Breast epithelium (tissue), 3 donors: ENCODE measurements around the gene WARS2.

Experiments used
- POLR2AphosphoS5 ChIP-seq, 3 donors: sonication (generic); formaldehyde crosslinking; IDR thresholded peaks; one replicate each; pipeline ENCODE4 v1.6.1; 2017; ENCODE audit warnings: antibody characterized with exemption in 3 of 3
- TF ChIP-seq, protein P1 (sequence below), 3 donors: fragments of 450-650 bp; IDR thresholded peaks; one replicate each; pipeline ENCODE4 v1.5.1; 2016 to 2017; ENCODE audit warnings: antibody characterized with exemption in 3 of 3, mild to moderate bottlenecking in 3 of 3, moderate library complexity in 3 of 3

DNA sequence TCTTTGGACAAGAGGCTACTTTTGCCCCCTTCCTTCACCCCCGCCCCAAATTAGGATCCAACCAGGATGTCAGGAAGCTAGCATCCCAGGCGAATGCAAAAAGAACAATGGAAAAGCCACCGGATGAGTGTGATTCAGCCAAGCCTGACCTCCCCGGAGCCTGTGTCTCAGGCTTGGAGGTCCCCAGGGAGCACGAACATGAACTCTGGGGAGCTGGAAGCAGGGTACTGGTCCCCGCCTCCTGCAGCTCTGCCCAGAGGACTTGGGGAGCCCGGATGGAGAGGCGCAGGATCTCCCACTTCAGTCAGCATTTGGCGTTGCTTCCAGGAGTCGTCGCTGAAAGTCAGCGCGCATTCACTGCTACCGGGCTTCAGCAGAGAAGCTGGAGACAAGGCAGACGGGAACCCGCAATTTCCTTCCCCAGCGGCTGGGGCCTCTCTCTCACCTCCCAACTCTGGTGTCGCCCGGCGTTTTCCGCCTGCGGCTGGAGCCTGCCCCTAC lies 150.5 kb downstream of the WARS2 start:
- TF ChIP-seq, protein P1, sequence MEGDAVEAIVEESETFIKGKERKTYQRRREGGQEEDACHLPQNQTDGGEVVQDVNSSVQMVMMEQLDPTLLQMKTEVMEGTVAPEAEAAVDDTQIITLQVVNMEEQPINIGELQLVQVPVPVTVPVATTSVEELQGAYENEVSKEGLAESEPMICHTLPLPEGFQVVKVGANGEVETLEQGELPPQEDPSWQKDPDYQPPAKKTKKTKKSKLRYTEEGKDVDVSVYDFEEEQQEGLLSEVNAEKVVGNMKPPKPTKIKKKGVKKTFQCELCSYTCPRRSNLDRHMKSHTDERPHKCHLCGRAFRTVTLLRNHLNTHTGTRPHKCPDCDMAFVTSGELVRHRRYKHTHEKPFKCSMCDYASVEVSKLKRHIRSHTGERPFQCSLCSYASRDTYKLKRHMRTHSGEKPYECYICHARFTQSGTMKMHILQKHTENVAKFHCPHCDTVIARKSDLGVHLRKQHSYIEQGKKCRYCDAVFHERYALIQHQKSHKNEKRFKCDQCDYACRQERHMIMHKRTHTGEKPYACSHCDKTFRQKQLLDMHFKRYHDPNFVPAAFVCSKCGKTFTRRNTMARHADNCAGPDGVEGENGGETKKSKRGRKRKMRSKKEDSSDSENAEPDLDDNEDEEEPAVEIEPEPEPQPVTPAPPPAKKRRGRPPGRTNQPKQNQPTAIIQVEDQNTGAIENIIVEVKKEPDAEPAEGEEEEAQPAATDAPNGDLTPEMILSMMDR (IDR thresholded peaks at IDR 0.05) = no peak
- TF ChIP-seq POLR2AphosphoS5 (IDR thresholded peaks at IDR 0.05) = no peak
